ENCODE data around the gene FCMR. TPM values are rescaled to one million over a fixed set of nuclear protein-coding genes. Genes with fewer than 3 reads are reported as not detected.
"Not testable (repeated sequence)": the region's sequence is repeated elsewhere in the genome, so short reads cannot be mapped to it uniquely, and the experiment has no call there.

FCMR gene
- total RNA-seq, 1 experiment from 2014 or later, result 1.5 TPM

GRCh38 chr1:206855859-206856258 is 65.9 kb downstream of the FCMR start:
- no peaks in the 10 kb centered on the region for H3K79me2 ChIP-seq (ENCODE audit: low read length)
- no peak overlapping the region for H2AFZ ChIP-seq (ENCODE audit: low read length)
- no peaks in the 10 kb centered on the region for H3K36me3 ChIP-seq (ENCODE audit: low read depth, low read length)
- H3F3A ChIP-seq (ENCODE audit: low read length, unreplicated experiment), result no peaks in the 10 kb centered on the region
- H3K27ac ChIP-seq (ENCODE audit: low read length), result no peak overlapping the region
- H3K4me3 ChIP-seq (ENCODE audit: low read length), result no peak overlapping the region
- CTCF ChIA-PET, result interaction anchor here (1.2 kb wide), 1 partner anchor 126 kb away, joined by 4 read pairs; no protein-coding TSS in a partner anchor
- no peaks in the 10 kb centered on the region for H4K20me1 ChIP-seq (ENCODE audit: low read length)
- peaks cover 18% of the 10 kb centered on the region for H3K27me3 ChIP-seq (ENCODE audit: low read length)
- H3K9me3 ChIP-seq (ENCODE audit: low read length), result peaks cover 11% of the 10 kb centered on the region
- no peaks in the 10 kb centered on the region for H3K9me2 ChIP-seq (replicated peaks; ENCODE audit: low read length)
- H3K4me2 ChIP-seq (ENCODE audit: low read length), result no peak overlapping the region
- no peak overlapping the region for H3K9ac ChIP-seq (ENCODE audit: low read length)
- POLR2A ChIA-PET (ENCODE audit: unreplicated experiment), result no interaction called here
- TF ChIP-seq EZH2phosphoT487 (IDR thresholded peaks at IDR 0.05; ENCODE audit: borderline replicate concordance, low read length) (no peak), EZH2 (IDR thresholded peaks at IDR 0.05; ENCODE audit: low read length, unreplicated experiment) (no peak), CTCF (conservative IDR thresholded peaks at IDR 0.05; ENCODE audit: low read depth, low read length) (no peak)
- intact Hi-C loops (cut with micrococcal nuclease), result no loop called here
- DNase-seq (no peak), ATAC-seq (no peak)
- BruUV-seq (replicated peaks), result no TSS peak
- peaks cover 5% of the 10 kb centered on the region; the same call in 1 of the 2 replicates for H3K4me1 ChIP-seq (ENCODE audit: insufficient read depth, low read length)

GRCh38 chr1:206854401-206855129 is 67.2 kb downstream of the FCMR start:
- Histone ChIP-seq H3K36me3 (ENCODE audit: low read depth, low read length) (no peaks in the 10 kb centered on the region), H3K4me3 (ENCODE audit: low read length) (no peak overlapping the region), H2AFZ (ENCODE audit: low read length) (no peak overlapping the region), H3K4me1 (ENCODE audit: insufficient read depth, low read length) (peaks cover 5% of the 10 kb centered on the region; the same call in 1 of the 2 replicates), H3K79me2 (ENCODE audit: low read length) (no peaks in the 10 kb centered on the region), H3F3A (ENCODE audit: low read length, unreplicated experiment) (no peaks in the 10 kb centered on the region), H3K9me2 (replicated peaks; ENCODE audit: low read length) (no peaks in the 10 kb centered on the region), H3K4me2 (ENCODE audit: low read length) (no peak overlapping the region), H3K9ac (ENCODE audit: low read length) (no peak overlapping the region), H3K27me3 (ENCODE audit: low read length) (peaks cover 31% of the 10 kb centered on the region), H3K27ac (ENCODE audit: low read length) (no peak overlapping the region), H4K20me1 (ENCODE audit: low read length) (no peaks in the 10 kb centered on the region), H3K9me3 (ENCODE audit: low read length) (peaks cover 11% of the 10 kb centered on the region)
- no peak for DNase-seq
- peak; percentile 27; the same call in 1 of the 2 replicates for ATAC-seq
- no peak for TF ChIP-seq EZH2 (IDR thresholded peaks at IDR 0.05; ENCODE audit: low read length, unreplicated experiment)
- TF ChIP-seq CTCF (conservative IDR thresholded peaks at IDR 0.05; ENCODE audit: low read depth, low read length), result no peak
- TF ChIP-seq EZH2phosphoT487 (IDR thresholded peaks at IDR 0.05; ENCODE audit: borderline replicate concordance, low read length), result no peak
- BruUV-seq (replicated peaks), result no TSS peak
- ChIA-PET CTCF (interaction anchor here (0.6 to 1.2 kb wide), 3 partner anchors 32 to 127 kb away, joined by 4 to 7 read pairs (median 5); no protein-coding TSS in a partner anchor), POLR2A (ENCODE audit: unreplicated experiment) (no interaction called here)
- intact Hi-C loops (cut with micrococcal nuclease), result no loop called here

GRCh38 chr1:206853696-206854095 is 68.0 kb downstream of the FCMR start:
- intact Hi-C loops (cut with micrococcal nuclease); H3K4me1 ChIP-seq (ENCODE audit: insufficient read depth, low read length); H3K4me2 ChIP-seq (ENCODE audit: low read length); H3K27ac ChIP-seq (ENCODE audit: low read length); CTCF ChIA-PET; H3K79me2 ChIP-seq (ENCODE audit: low read length); POLR2A ChIA-PET (ENCODE audit: unreplicated experiment); H4K20me1 ChIP-seq (ENCODE audit: low read length); H3K9ac ChIP-seq (ENCODE audit: low read length); DNase-seq; H2AFZ ChIP-seq (ENCODE audit: low read length); ATAC-seq; BruUV-seq (replicated peaks); H3K36me3 ChIP-seq (ENCODE audit: low read depth, low read length); H3K4me3 ChIP-seq (ENCODE audit: low read length); H3F3A ChIP-seq (ENCODE audit: low read length, unreplicated experiment); H3K9me2 ChIP-seq (replicated peaks; ENCODE audit: low read length): not testable (repeated sequence)
- peaks cover 11% of the 10 kb centered on the region for H3K9me3 ChIP-seq (ENCODE audit: low read length)
- H3K27me3 ChIP-seq (ENCODE audit: low read length), result peaks cover 40% of the 10 kb centered on the region

Other genes starting within 250 kb of the FCMR start
- 98.5 and 133 TPM in 2 replicates for gene MAPKAPK2, start 237.0 kb downstream of the FCMR start, total RNA-seq (2014; rRNA removed)
- gene IL19, start 151.2 kb downstream of the FCMR start, total RNA-seq (2014; rRNA removed), result not detected in 2 replicates
- not detected in 2 replicates for gene IL10, start 149.4 kb downstream of the FCMR start, total RNA-seq (2014; rRNA removed)
- gene IL20, start 56.3 kb downstream of the FCMR start, total RNA-seq (2014; rRNA removed), result not detected in 2 replicates
- gene IL24, start 24.5 kb downstream of the FCMR start, total RNA-seq (2014; rRNA removed), result 1.8 and 1.9 TPM in 2 replicates
- gene PIGR, start 24.5 kb upstream of the FCMR start, total RNA-seq (2014; rRNA removed), result not detected in 2 replicates
- not detected in 2 replicates for gene FCAMR, start 48.5 kb upstream of the FCMR start, total RNA-seq (2014; rRNA removed)
- gene C1orf116, start 110.8 kb upstream of the FCMR start, total RNA-seq (2014; rRNA removed), result 34.9 and 36.2 TPM in 2 replicates
- 54.0 and 63.9 TPM in 2 replicates for gene YOD1, start 129.3 kb upstream of the FCMR start, total RNA-seq (2014; rRNA removed)
- gene PFKFB2, start 131.3 kb upstream of the FCMR start, total RNA-seq (2014; rRNA removed), result 37.5 and 48.6 TPM in 2 replicates
- not detected in 2 replicates for gene C4BPB, start 166.9 kb upstream of the FCMR start, total RNA-seq (2014; rRNA removed)
- not detected in 2 replicates for gene C4BPA, start 182.3 kb upstream of the FCMR start, total RNA-seq (2014; rRNA removed)

All from PC-3 (cell line).